Activated CD8-positive, alpha-beta memory T cell treated with anti-CD3 and anti-CD28 coated beads for 24 hours (primary cell): ENCODE results near the gene WAC.

Experiments used
- DNase-seq: peaks from one replicate; pipeline ENCODE4 v3.0.0-alpha.2; 2020

WAC gene

DNA sequence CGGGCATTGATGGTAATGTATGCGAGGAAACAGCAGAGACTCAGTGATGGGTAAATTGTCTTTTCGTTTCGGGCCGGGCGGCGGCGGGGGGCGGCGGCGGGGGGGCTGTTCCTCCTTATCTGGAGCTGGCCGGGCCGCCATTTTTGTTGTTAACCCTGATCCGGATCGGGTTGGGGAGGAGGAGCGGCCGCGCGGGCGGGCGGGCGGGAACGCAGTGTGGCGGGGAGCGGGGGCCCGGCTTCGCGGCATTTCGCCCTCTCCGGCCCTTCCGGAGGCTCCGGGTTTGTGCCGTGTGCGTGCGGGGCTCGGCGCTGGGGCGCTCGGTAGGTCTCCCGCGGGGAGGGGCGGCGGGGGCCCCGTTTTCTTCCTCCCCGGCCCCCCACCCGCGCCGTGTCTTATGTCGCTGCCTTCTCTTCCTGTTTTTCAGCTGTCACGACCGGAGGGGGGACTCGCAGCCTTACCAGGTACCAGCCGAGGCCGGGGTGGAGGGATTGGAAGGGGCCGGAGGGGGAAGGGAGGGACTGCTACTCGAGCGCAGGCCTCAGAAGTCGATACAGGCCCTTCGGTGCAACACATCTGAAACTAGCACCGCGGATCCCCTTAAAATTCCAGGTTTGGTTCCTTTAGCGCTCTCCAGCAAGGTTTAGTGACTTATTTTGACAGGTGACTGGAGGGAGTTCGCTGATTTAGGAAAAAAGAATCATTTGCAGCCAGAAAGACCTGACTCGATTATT lies 820 bp downstream of the WAC start:
- peak; percentile 86 for DNase-seq

DNA sequence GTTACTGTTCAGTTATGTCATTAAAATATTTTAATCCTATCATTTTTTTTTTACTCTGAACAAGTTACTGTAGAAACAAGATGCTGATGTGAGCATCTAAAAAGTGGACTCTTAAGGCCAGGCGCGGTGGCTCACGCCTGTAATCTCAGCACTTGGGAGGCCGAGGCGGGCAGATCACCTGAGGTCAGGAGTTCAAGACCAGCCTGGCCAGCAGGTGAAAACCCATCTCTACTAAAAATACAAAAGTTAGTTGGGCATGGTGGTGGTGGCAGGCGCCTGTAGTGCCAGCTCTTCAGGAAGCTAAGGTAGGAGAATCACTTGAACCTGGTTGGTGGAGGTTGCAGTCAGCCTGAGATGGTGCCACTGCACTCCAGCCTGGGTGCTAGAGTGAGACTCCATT lies 2.9 kb downstream of the WAC start:
- DNase-seq: no peak

DNA sequence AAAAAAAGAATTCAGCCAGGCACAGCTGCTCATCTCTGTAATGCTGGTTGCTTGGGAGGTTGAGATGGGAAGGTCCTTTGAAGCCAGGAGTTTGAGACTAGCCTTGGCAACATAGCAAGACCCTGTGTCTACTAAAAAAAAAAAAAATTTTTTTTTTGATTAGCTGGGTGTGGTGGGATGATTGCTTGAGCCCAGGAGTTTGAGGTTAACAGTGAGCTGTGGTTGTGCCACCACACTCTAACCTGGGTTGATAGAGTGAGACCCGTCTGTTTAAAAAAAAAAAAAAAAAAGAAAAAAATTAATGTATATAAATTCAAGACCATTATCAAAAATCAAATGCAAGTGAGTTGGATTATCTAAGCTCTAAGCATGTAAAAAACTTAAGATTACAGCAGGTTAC lies 5.7 kb downstream of the WAC start:
- DNase-seq: no peak

DNA sequence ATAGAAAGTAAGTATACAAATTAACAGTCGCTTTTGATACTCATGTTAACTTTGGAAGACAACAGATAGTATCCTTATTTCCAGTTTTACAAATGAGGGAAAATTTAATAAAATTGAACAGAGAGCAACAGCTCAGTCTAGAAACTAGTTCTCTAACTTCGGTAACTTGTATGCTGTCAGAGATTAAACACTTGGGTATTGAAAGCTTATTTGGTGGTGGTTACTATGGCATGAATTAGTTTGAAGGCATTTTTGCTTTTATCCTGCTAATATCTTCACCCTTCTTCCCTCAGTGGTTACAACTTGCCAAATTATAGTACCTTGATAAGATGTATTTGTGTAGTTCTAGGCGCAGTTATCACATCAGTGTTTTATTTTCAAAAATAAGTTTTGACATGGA lies 7.2 kb downstream of the WAC start:
- DNase-seq: no peak

DNA sequence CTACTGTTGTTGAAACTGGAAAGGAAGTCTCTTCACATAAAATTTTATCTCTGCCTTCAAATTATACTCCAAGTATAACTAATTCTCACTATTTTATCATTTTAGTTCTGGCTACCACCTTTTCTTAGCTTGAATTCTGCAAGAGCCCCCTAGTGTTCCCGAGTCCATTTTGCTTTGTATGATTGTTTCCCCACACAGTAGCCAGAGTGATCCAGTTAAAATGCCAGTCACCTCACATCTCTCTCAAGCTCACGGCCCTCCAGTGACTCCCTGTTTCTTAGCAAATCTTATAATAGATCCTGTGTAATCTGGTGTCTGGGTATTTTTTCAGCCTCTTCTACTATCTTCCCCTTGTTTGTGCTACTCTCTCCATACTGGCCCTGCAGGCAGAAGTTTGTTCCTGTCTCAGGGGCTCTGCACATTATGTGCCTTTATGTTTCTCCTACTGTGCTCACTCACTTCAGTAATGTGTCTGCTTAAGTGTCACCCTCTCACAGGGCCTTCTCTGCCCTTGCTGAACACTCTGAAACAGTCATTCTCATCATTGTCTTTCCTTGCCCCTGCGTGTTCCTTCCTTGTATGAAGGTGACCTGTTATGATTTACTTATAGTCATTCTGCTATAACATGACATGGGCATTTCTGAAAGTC lies 8.9 kb downstream of the WAC start:
- no peak for DNase-seq

DNA sequence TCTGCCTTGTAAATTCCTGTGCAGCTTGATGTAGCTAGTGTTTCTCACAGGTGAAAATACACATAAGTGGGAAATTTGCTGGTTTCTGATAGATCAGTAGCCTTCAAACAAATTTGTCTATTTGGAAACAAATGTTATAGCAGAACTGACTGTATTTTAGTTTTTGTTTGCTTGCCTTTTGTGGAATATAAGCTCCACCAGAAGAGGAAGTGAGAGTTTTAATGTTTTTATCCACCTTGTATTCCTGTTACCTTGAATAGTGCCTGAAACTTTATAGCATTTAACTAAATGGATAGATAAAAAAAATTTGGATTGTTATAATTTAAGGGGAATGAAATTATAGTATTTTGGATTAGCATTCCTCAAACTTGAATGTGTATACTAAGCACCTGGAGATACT lies 9.8 kb downstream of the WAC start:
- no peak for DNase-seq

DNA sequence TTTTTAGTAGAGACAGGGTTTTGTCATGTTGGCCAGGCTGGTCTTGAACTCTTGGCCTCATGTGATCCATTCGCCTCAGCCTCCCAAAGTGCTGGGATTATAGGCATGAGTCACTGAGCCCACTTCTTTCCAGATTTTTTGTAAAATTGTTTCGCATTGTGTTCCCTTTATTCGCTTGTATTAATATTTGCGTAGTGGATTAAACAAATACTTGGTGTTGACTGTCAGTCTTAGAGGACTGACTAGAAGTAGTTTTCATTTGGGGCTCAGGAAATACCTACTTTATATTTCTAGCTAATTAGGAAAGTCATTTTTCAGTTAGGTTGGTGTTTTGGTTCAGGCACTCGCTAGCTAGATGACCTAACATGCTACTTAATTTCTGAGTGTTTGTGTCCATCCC lies 11.1 kb downstream of the WAC start:
- no peak for DNase-seq

DNA sequence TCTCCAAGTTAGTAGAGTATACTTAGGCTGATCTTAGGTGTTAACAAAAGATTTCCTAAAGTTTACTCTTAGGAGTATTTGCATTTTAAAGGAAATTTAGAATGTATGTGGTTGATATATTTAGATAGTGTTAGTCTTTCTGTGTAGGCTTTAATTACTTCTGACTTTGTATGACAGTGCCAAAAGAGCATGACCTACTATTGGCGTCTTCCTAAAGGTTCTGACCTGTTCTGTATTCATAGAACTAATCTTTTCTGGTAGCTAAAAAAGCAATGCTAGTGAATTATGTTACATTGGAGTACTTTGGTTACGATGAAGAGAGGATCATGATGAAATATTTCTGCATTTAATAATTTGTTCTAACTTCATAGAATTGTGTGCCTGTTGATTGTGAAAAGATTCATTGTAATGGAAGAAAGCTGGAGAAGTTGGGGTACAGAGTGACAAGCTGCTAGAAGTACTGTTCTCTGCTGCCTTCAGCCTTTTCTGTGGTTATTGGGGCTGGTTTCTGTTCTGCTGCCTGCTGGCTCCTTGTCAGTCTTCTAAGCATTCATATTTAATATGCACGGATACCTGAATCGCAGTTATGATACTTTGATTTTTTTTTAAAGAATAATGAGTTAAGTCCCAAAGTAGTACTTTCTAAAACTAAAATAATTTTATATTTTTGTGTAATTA lies 13.2 kb downstream of the WAC start:
- DNase-seq: no peak

DNA sequence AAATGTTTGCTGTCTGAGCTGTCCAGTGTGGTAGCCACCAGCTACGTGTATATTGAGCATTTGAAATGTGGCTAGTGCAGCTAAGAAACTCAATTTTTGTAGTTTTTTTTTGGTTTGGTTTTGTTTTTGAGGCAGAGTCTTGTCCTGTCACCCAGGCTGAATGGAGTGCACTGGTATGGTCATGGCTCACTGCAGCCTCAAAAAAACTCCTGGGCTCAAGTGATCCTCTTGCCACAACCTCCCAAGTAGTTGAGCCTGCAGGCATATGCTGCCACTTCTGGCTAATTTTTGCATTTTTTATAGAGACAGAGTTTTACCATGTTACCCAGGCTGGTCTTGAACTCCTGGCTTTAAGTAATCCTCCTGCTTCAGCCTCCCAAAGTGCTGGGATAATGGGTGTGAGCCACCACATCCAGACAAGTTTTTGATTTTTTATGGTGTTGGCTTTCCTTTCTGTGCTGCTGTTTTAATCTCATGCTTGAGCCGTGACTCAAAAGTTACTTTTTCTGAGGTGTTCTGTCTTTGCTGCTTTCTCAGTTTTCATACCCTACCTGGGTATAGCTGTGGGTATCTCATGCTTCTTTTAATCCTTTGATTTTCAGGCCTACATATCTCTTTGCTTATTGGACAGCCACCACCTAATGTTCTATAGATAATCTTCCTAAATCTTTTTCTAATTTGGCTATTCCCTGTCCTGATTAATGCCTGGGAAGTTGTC lies 16.0 kb downstream of the WAC start:
- DNase-seq: no peak

DNA sequence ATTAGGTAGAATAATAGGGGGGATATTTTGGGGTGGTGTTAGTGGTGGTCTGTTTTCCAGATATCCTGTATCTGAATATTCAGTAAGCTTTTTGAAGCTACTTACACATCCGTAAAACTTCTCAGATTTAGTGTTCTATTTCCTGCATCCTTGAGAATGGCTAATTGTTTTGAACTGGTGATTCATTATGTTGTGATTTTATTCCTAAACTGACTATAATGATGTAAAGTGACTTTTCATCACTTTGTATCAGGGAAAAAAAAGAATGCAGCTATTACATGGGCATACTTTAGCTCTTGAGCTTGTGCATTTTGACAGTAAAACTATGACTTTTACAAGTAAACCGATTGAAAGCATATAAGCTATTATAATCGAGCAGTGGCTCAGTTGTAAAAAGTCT lies 18.2 kb downstream of the WAC start:
- DNase-seq: no peak

DNA sequence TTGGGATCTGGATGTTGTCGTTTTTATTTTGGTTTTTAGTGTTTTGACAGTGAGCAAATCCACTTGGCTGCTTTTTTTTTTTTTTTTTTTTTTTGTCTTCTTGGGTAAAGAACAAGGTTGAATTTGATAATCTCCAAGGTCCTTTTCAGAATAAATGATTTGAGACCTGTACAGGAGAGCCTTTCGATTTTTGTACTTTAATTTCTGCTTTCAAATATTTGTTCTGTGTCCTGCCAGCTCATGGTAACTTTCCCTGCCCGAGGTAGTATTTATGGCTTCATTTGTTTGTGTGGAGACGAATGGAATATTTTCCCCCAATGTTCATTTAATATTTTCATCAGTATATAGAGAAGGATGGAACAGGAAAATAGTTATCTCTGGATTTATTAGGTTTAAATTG lies 19.9 kb downstream of the WAC start:
- no peak for DNase-seq

DNA sequence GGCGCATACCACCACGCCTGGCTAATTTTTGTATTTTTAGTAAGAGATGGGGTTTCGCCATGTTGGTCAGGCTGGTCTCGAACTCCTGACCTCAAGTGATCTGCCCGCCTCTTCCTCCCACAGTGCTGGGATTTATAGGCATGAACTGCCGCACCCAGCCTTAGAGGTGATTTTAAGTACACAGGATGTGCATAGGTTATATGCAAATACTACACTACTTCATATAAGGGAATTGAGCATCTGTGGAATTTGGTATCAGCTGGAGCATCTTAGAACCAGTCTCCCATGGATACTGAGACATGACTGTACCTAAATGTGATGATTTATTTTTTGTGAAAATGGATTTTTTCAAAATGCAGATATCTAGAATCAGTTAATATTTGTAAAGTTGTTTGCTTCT lies 21.1 kb downstream of the WAC start:
- no peak for DNase-seq

DNA sequence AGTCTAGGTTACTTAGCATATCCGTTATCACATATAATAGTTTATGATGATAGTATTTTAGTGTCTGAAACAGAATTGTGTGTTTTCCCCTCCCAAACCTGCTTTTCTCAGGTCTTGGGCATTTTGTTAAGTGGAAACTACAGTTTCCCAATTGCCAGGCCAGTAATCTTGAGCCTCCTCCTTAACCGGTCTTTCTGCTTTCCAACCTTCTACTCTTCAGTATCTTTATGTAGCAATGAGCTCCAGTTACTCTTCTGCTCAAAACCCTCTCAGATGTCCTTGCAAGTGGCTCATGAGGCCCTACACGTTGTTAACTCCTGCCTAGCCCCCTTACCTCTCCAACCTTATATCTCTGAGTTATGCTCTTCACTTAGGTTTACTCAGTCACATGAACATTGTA lies 22.0 kb downstream of the WAC start:
- DNase-seq: no peak

DNA sequence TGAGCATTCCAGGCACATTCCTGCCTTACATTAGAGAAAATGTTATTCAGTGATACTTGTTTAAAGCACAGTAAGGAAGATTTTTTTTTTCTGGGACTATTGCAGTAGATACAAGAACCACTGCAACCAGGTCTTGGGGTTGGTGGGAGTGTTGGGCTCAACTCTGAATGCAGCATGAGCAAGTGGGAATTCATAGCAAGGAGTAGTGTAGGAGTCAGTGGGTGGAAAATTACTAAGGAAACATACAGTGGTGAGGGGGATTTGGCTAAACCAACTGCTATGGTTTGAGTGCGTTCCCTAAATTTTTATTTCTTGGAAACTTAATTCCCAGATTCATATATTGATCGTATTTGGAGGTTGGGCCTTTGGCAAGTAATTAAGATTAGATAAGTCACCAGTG lies 22.4 kb downstream of the WAC start:
- DNase-seq: no peak

DNA sequence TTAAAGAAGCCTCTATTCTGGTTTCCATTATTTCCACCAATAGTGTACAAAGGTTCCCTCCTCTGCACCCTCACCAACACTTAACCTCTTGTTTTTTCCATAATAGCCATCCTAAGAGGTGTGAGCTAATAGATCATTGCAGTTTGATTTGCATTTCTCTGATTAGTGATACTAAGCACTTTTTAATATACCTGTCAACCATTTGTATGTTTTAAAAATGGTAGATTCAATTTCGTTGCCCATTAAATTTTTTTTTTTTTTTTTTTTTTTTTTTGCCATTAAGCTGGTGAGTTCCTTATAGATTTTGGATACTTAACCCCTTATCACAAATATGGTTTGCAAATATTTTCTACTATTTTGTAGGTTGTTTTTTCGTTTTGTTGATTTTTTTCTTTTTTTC lies 23.2 kb downstream of the WAC start:
- no peak for DNase-seq

DNA sequence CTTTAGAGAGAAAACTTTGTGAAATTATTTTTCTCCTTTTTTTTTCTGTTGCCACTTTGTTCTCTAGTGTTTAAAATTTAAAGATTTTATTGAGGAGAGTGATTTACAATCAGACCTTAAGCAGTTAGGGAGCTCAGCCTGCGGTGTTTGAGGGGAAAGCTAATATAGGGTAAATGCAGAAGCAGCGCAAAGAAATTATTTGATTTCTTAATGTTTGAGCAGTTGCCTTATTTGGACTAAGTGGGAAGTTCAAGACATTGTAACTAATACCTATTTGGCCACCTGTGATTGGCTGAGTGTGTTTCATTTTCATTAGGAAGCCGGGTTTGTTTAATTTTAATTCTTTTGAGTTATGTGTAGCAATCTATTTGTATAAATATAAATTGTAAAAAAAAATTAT lies 25.3 kb downstream of the WAC start:
- DNase-seq: no peak

DNA sequence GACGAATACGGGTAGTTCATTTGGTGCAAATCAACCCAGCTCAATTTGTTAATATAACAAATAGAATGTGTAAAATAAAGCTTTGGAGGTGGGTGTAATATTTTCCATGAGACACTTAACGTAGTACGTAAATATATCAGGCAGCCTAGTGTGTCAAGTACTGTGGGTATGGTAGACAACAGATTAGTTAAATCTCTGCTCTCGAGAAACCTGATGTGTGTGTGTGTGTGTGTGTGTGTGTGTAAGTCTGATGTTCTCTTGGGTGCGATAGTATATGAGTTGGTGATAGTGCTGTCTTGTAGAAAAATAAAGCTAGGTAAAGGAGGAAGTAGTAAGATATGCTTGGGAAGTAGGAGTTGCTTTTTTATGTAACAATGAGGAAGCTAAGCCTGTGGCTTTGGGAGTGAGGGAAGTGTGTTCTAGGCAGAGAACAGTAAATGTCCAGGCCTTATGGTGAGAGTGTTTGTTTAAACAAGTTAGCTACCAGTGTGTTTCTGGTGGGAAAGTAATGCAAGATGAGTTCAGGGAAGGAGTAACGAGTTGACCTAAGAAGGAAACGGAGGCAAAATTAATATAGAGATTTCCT lies 26.1 kb downstream of the WAC start:
- no peak for DNase-seq

DNA sequence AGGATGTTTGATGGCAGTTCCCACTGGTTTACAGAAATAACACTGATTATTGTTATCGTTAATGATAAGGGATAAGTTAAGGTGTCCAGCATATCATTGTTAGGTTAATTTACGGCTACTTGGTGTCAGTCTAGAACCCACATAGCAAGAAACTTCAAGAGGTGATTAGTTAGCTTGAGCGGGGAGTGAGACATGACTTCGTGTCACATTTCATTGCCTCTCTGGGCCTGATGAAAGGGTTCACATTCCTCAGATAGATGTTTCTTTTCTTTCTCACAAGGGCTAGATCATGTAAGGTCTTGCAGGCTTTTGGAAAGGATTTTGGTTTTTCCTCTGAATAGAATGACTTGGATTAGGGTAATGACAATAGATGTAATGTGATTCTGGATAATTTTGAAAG lies 26.7 kb downstream of the WAC start:
- DNase-seq: no peak

DNA sequence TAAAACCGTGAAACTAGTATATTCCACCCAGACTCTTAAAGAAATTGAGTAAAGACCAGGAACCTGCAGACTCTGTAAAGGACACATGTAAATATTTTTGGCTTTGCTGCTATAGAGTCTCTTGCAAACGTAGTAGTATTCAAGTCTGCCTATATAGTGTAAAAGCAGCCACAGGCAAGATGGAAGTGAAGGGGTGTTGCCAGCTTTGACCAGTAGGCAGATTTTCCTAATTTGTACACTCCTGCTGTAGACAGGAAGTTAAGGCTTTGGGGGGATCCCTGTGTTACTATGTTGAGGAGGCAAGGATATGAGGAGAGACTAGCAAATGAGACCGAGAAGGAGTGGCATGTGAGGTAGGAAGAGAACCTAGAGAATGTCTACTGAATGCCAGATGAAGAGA lies 27.7 kb downstream of the WAC start:
- no peak for DNase-seq

DNA sequence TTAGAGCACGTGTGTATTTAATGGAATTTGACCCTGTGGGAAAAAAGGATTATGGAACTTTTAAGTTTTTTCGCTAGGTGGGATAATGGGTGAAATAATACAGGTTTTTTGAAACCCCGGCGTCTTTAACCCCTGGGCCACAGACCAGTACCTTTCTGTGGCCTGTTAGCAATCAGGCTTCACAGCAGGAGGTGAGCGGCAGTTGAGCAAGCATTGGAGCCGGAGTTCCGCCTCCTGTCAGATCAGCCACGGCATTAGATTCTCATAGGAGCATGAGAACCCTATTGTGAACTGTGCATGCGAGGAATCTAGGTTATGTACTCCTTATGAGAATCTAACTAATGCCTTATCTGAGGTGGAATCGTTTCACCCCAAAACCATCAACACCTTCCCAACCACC lies 28.6 kb downstream of the WAC start:
- DNase-seq: no peak

DNA sequence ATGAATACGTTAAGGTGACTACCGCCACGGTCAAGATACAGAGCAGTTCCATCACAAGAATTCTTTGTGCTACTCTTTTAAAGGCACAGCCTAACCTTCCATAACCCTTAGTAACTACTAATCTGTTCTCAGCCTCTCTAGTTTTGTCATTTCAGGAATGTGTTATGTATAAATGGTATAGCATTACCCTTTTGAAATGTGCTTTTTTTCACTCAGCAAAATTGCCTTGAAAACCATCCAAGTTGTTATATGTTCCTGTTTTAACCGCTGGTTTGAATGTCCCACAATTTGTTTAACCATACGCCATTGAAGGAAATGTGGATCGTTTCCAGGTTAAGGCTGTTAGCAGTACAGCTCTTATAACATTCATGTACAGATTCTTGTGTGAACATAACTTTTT lies 32.0 kb downstream of the WAC start:
- DNase-seq: no peak

DNA sequence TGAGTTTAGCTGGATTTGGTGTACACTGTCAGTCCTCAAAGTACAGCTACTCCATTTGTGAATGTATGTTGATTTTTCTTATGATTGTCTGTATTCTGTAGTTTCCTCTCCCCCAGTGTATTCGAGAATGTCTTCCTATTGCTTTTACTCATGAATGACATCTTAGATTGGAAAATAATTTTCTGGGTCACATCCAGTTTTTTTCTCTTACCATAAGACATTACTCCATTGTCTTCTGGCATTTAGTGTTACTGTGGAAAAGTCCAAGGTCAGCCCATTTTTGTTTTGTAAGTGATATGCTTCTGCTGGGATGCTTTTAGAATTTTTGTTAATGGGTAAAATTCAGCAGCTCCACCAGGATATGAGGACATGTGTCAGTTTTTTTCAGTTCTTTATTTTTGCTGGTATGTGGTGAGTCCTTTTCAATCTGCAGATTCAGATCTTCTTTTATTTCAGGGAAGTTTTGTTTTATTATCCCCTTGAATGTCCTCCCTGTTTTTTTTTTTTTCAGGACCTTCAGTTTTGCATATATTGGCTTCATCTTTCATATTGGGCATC lies 33.6 kb downstream of the WAC start:
- no peak for DNase-seq

DNA sequence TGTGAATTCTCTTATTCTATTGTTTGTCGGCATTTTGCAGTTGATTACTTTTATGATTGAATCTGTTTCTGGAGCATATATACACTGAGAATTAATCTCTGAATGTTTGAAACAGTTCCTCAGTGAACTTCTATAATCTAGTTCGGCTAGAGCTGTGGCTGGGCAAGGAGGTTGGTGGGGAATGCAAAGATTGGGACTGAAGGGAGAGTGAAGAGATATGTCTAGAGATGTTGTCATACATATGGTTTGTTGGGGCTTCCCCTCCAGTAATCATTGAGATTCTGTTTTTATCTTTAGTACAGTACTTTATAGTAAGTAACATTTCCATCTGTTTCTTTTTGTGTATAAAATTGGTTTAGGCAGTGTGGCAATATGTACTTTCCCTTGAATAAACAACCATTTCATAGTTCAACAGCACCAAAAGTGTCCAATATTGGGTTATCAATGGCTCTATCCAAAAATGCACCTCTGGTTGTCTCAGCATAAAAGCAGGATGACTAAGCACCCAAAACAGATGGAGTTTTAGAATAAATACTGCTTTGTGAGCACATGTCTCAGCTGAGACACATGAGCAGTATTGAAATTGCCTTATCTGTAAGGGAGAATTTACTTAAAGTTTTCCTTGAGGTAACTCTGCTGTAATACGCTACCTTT lies 36.7 kb downstream of the WAC start:
- DNase-seq: no peak
